ENCODE data around the gene RRP12.

RRP12 gene

DNA sequence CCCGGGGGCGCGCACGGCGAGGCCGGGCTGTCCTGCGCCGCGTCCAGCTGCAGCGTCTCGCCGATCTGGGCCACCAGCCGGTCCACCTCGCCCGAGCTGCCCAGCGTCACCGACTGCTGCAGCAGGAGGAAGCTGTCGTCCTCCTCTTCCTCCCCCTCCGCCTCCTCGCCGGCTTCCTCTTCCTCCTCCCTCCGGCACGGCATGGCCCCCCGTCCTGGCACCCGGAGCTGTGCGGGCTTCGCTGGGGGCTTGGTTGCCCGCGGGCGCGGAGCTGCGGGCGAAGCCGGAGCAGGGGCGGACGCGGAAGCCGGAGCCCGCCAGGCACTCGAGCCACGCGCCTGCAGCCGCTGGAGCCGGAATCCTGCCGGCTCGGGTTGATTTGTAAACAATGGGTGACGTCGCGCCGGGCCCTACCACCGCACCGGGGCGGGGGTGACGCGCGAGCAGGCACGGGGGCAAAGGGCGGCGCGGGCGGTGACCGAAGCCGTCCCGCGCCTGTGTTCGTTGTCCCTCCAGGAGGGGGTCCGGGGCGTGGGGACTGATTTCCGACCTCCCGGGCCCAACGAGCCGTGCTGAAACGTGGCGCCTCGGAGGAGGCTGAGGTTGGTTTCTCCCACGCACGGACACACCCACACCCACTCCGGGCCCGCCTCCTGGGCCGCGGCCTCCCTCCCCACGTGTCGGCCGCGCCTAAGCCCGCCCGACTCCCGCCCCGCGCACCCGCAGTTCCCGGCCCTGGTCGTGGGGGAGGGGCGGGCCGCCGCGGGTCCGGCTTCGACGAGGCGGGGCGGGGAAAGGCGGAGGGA, 66.6 kb downstream of the RRP12 start, which contains the start of gene FRAT2:
Gene FRAT2 (minus strand): TSS at position 360 of the 806 bp plus-strand sequence. CDS start 157 bp downstream, at position 203.
- peak; percentile 83 for DNase-seq

GRCh38 chr10:97333601-97334369, 67.4 kb downstream of the RRP12 start:
- no peak for DNase-seq

GRCh38 chr10:97333351-97333600, 67.9 kb downstream of the RRP12 start:
- no peak for DNase-seq

- no peak for DNase-seq
Observed at GRCh38 chr10:97332591-97333350, 68.4 kb downstream of the RRP12 start.

GRCh38 chr10:97331153-97331703, 69.9 kb downstream of the RRP12 start:
- DNase-seq, result no peak

- DNase-seq, result no peak
Observed at GRCh38 chr10:97329766-97330165, 71.4 kb downstream of the RRP12 start.

DNA sequence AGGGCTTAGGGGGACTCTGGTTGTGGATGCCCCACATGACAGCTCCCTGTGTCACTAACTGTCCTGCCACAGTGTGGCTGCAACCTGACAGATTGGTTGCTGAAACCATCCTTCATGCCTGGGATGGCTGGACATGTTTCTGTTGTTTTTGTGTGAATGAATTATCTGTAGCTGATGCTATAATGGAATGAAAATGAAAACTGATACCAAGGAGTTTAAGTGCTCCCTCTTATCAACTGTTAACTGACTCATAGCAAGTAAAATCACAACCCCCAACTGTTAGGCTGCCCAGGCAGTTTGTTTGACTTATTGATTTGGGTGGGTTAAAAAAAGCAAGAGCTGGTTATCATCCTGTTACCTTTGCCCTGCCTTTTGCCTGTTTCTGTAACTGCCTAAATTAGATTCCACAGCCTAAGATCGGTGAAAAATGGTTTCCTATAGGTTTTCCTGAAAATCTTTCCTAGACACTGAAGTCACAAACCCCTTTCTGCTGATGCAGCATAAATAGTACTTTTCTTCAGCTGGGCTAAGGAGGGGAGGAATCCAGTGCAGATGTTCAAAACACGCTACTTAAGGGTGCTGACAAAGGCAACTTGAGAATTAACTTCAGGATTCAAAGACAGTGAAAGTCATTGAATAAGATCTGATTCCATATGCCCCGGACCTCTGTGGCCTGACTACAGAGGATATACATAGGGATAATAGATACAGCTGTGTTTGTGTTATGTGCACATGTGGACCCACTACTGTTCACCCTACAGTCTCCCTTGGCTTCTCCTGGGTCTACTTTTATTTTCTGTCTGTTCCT, 72.3 kb downstream of the RRP12 start:
- no peak for DNase-seq

GRCh38 chr10:97327348-97328294, 73.5 kb downstream of the RRP12 start:
- DNase-seq, result no peak

GRCh38 chr10:97325754-97326153, 75.4 kb downstream of the RRP12 start:
- no peak for DNase-seq

DNA sequence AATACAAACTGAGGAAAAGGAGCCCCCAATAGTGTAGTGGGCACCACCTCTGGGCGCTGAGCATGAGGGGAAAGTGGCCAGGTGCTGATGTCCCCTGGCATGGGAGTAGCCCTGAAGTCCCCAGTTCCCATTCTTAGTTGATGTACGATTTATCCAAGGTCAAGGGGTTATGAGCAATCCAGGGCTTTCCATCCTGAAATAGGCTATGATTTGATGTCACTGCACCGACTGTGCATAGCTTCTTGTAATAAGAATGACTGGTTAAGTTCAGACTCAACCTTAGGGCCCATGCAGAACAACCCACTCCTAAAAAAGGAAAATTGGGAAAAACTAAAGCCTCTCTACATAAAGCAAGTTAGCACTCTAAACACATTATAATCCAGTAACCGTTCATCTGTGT, 77.6 kb downstream of the RRP12 start:
- no peak for DNase-seq

- DNase-seq, result no peak
Observed at GRCh38 chr10:97321804-97322190, 79.3 kb downstream of the RRP12 start.

- DNase-seq, result no peak
Observed at GRCh38 chr10:97321032-97321803, 79.9 kb downstream of the RRP12 start.

- peak in 1 of 2 experiments; percentile 10 for DNase-seq
Observed at GRCh38 chr10:97320480-97321031, 80.6 kb downstream of the RRP12 start.

GRCh38 chr10:97319671-97320479, 81.3 kb downstream of the RRP12 start:
- DNase-seq, result peak; percentile 50 to 51

DNA sequence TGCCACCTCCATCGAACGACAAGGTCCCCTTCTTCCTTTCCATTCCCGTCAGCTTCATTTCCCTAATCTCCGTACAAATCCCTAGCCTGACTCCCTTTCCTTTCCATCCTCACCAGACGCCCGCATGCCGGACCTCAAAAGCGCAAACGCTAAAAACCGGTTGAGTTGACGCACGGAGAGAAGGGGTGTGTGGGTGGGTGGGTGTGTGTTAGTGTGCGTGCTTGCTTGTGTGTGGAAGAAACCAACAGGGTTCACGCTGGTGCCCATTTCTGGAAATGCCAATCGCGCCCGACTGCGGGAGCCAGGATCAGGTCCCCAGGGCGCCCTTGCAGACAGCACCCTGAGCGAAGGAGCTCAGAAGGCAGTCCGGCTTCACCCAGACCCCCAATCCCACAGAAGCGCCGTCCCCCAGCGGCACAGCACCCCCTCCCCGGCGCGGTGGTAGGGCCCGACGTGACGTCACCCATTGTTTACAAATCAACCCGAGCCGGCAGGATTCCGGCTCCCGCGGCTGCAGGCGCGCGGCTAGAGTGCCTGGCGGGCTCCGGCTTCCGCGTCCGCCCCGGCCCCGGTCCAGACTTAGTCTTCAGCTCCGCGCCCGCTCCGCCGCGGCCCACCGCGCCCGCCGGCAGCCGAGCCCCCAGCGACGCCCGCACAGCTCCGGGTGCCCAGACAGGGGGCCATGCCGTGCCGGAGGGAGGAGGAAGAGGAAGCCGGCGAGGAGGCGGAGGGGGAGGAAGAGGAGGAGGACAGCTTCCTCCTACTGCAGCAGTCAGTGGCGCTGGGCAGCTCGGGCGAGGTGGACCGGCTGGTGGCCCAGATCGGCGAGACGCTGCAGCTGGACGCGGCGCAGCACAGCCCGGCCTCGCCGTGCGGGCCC, 82.1 kb downstream of the RRP12 start, which contains the start of gene FRAT1:
Gene FRAT1 (plus strand): TSS at position 500 of the 880 bp plus-strand sequence. CDS start 183 bp downstream, at position 683.
- DNase-seq, result peak; percentile 84 to 87

DNA sequence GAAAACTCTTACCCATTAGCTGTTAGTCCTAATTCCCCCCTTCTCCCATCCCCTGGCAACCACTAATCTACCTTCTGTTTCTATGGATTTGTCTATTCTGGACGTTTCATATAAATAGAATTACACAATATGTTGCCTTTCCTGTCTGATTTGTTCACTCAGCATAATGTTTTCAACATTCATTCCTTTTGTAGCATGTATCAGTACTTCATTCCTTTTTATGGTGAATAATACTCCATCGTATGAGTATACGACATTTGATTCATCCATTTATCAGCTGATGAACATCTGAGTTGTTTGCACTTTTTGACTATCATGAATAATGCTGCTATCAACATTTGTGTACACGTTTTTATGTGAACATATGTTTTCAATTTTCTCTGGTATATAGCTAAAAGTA, 86.5 kb downstream of the RRP12 start:
- no peak for DNase-seq

DNA sequence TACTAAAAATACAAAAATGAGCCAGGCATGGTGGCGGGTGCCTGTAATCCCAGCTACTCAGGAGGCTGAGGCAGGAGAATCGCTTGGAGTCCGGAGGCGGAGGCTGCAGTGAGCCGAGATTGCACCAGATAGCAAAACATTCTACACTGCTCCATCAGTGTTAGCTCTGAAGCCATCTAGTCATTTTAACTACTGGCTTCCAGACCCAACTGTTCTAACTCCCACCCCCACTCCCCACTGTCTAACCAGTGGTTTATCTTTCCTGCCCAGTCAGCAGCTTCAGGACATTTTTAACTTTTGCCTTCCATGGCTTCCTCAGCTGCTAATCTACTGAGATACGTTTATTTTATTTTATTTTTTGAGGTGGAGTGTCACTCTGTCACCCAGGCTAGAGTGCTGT, 88.2 kb downstream of the RRP12 start:
- no peak for DNase-seq

DNA sequence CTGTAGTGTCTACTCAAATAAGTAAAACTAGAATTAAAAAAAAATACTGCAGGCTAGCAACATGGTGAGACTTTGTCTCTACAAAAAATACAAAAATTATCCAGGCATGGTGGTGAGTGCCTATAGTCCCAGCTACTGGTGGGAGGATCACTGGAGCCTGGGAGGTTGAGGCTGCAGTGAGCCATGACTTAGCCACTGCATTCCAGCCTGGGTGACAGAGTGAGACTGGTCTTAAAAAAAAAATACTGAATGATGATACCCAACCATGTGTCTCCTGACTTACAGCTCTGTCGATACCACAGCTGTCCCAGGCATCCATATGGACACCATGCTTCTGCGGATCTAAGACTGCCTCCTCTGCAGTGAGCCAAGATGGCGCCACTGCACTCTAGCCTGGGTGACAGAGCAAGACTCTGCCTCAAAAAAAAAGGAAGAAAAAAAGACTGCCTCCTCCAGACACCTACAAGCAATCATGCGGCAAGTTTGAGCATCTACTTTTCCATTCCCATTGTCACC, 90.0 kb downstream of the RRP12 start:
- no peak for DNase-seq
